ENCODE results near the gene SLC6A18.

The SLC6A18 gene

GRCh38 chr5:1202026-1202797 is 23.0 kb upstream of the SLC6A18 start:
- TF ChIP-seq NFRKB (IDR thresholded peaks at IDR 0.05) (no peak), SP1 (IDR thresholded peaks at IDR 0.05) (no peak), FOXM1 (IDR thresholded peaks at IDR 0.05; ENCODE audit: borderline replicate concordance) (no peak), BHLHE40 (IDR thresholded peaks at IDR 0.05; ENCODE audit: borderline replicate concordance) (no peak), CTBP1 (IDR thresholded peaks at IDR 0.05; ENCODE audit: borderline replicate concordance) (no peak), ELF4 (IDR thresholded peaks at IDR 0.05) (no peak), ZNF384 (IDR thresholded peaks at IDR 0.05) (no peak)
- ChIA-PET POLR2A (no interaction called here), CTCF (no interaction called here)
- no peak for DNase-seq (ENCODE audit: extremely low spot score)

GRCh38 chr5:1202798-1203185 is 22.4 kb upstream of the SLC6A18 start:
- no peak for DNase-seq (ENCODE audit: extremely low spot score)
- CTCF ChIA-PET: no interaction called here
- POLR2A ChIA-PET: no interaction called here
- TF ChIP-seq CTBP1 (IDR thresholded peaks at IDR 0.05; ENCODE audit: borderline replicate concordance): no peak
- no peak for TF ChIP-seq PKNOX1 (IDR thresholded peaks at IDR 0.05)
- no peak for TF ChIP-seq LEF1 (IDR thresholded peaks at IDR 0.05; ENCODE audit: borderline replicate concordance)
- no peak for TF ChIP-seq TARDBP (IDR thresholded peaks at IDR 0.05)
- TF ChIP-seq SP1 (IDR thresholded peaks at IDR 0.05): no peak
- no peak for TF ChIP-seq ARNT (IDR thresholded peaks at IDR 0.05)
- no peak for TF ChIP-seq FOXA1 (IDR thresholded peaks at IDR 0.05)
- TF ChIP-seq HDGF (IDR thresholded peaks at IDR 0.05; ENCODE audit: borderline replicate concordance): no peak
- no peak for TF ChIP-seq L3MBTL2 (conservative IDR thresholded peaks at IDR 0.05)
- no peak for TF ChIP-seq ZNF384 (IDR thresholded peaks at IDR 0.05)
- TF ChIP-seq NFRKB (IDR thresholded peaks at IDR 0.05): no peak
- TF ChIP-seq FOXM1 (IDR thresholded peaks at IDR 0.05; ENCODE audit: borderline replicate concordance): no peak
- no peak for TF ChIP-seq FOXK2 (IDR thresholded peaks at IDR 0.05)

DNA sequence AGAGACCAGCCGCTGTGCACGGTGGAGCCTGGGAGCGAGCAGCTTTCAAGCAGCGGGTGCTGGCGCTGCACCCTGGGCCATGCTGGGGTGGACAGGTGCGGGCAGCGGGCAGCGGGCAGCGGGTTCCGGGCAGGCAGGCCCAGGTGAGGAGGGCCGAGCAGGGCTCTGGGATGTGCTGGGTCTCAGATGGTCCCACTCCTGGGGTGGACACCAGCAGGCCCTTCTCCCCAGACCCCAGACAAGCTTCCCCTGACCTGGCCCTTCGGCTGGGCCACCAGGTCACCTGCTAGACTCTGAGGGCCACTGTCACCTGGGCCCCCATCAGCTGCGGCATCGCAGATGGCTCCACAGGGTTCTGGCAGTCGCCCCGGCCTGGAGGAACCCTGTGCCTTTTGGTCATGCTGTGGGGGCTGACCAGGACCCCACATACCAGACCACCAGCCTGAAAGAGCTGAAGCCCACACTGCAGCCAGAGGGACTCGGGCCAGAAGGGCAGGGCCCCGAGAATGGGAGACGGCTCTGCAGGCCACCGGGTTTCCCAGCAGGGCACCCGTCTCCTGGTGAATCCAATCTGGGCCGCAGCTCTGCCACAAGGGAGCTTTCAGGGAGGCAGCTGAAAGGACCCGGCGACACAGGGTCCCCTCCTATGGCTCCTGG is 21.7 kb upstream of the SLC6A18 start:
- POLR2A ChIA-PET: no interaction called here
- CTCF ChIA-PET: no interaction called here
- TF ChIP-seq ELF4 (IDR thresholded peaks at IDR 0.05) (no peak), BHLHE40 (IDR thresholded peaks at IDR 0.05; ENCODE audit: borderline replicate concordance) (no peak), CTBP1 (IDR thresholded peaks at IDR 0.05; ENCODE audit: borderline replicate concordance) (no peak), FOXM1 (IDR thresholded peaks at IDR 0.05; ENCODE audit: borderline replicate concordance) (no peak), SP1 (IDR thresholded peaks at IDR 0.05) (no peak), FOXK2 (IDR thresholded peaks at IDR 0.05) (no peak), ZNF384 (IDR thresholded peaks at IDR 0.05) (no peak), ARNT (IDR thresholded peaks at IDR 0.05) (no peak), NFRKB (IDR thresholded peaks at IDR 0.05) (no peak), L3MBTL2 (conservative IDR thresholded peaks at IDR 0.05) (no peak), FOXA1 (IDR thresholded peaks at IDR 0.05) (no peak), LEF1 (IDR thresholded peaks at IDR 0.05; ENCODE audit: borderline replicate concordance) (no peak), TARDBP (IDR thresholded peaks at IDR 0.05) (no peak), PKNOX1 (IDR thresholded peaks at IDR 0.05) (no peak), HDGF (IDR thresholded peaks at IDR 0.05; ENCODE audit: borderline replicate concordance) (no peak)
- no peak for DNase-seq (ENCODE audit: extremely low spot score)

- no peak for DNase-seq (ENCODE audit: extremely low spot score)
- ChIA-PET POLR2A (no interaction called here), CTCF (interaction anchor here (0.8 to 1.1 kb wide), 3 partner anchors 24 to 318 kb away, joined by 3 to 4 read pairs (median 3); no protein-coding TSS in a partner anchor)
- TF ChIP-seq NFRKB (IDR thresholded peaks at IDR 0.05): no peak
- no peak for TF ChIP-seq L3MBTL2 (conservative IDR thresholded peaks at IDR 0.05)
- no peak for TF ChIP-seq FOXM1 (IDR thresholded peaks at IDR 0.05; ENCODE audit: borderline replicate concordance)
- no peak for TF ChIP-seq ARNT (IDR thresholded peaks at IDR 0.05)
- no peak for TF ChIP-seq CTBP1 (IDR thresholded peaks at IDR 0.05; ENCODE audit: borderline replicate concordance)
- no peak for TF ChIP-seq FOXA1 (IDR thresholded peaks at IDR 0.05)
- TF ChIP-seq TARDBP (IDR thresholded peaks at IDR 0.05): no peak
- TF ChIP-seq BHLHE40 (IDR thresholded peaks at IDR 0.05; ENCODE audit: borderline replicate concordance): no peak
- no peak for TF ChIP-seq SP1 (IDR thresholded peaks at IDR 0.05)
- TF ChIP-seq ELF4 (IDR thresholded peaks at IDR 0.05): no peak
- no peak for TF ChIP-seq PKNOX1 (IDR thresholded peaks at IDR 0.05)
- TF ChIP-seq LEF1 (IDR thresholded peaks at IDR 0.05; ENCODE audit: borderline replicate concordance): no peak
- TF ChIP-seq HDGF (IDR thresholded peaks at IDR 0.05; ENCODE audit: borderline replicate concordance): no peak
- TF ChIP-seq ZNF384 (IDR thresholded peaks at IDR 0.05): no peak
- TF ChIP-seq SUZ12 (IDR thresholded peaks at IDR 0.05): no peak
- TF ChIP-seq FOXK2 (IDR thresholded peaks at IDR 0.05): no peak
Observed at GRCh38 chr5:1203968-1204692, 21.1 kb upstream of the SLC6A18 start.

GRCh38 chr5:1204693-1205242 is 20.4 kb upstream of the SLC6A18 start:
- TF ChIP-seq CTBP1 (IDR thresholded peaks at IDR 0.05; ENCODE audit: borderline replicate concordance): no peak
- no peak for TF ChIP-seq PKNOX1 (IDR thresholded peaks at IDR 0.05)
- TF ChIP-seq FOXM1 (IDR thresholded peaks at IDR 0.05; ENCODE audit: borderline replicate concordance): no peak
- no peak for TF ChIP-seq ZNF384 (IDR thresholded peaks at IDR 0.05)
- DNase-seq (ENCODE audit: extremely low spot score): no peak
- ChIA-PET POLR2A (no interaction called here), CTCF (interaction anchor here (0.8 to 1.1 kb wide), 3 partner anchors 23 to 318 kb away, joined by 3 to 4 read pairs (median 3); no protein-coding TSS in a partner anchor)
